H1 (cell line): ENCODE measurements around the gene ZNF525.

Experiments used
- CEBPB ChIP-seq: IDR thresholded peaks from 2 replicates; pipeline ENCODE4 v1.6.1; 2012; ENCODE audit warnings: low read depth, low read length
- EGR1 ChIP-seq: IDR thresholded peaks from 2 replicates; pipeline ENCODE4 v1.6.1; 2011; ENCODE audit warnings: low read depth, low read length, borderline replicate concordance
- GABPA ChIP-seq: IDR thresholded peaks from 2 replicates; pipeline ENCODE4 v1.6.1; 2011; ENCODE audit warnings: mild to moderate bottlenecking, low read length, moderate library complexity, borderline replicate concordance; ENCODE audit not compliant: insufficient read depth
- JUN ChIP-seq: IDR thresholded peaks from 2 replicates; pipeline ENCODE4 v1.6.1; 2011; ENCODE audit warnings: low read depth, mild to moderate bottlenecking, improper control_type of control experiment, low read length
- POLR2A ChIP-seq, 2 experiments: IDR thresholded peaks; 1 replicate in 1 of 2; 2 replicates in 1 of 2; pipeline ENCODE4 v1.6.1; 2011; ENCODE audit warnings: low read depth in 2 of 2, low read length in 2 of 2, mild to moderate bottlenecking in 2 of 2; ENCODE audit errors: control extremely low read depth in 1 of 2
- POLR2AphosphoS5 ChIP-seq: IDR thresholded peaks from 2 replicates; pipeline ENCODE4 v1.6.1; 2011; ENCODE audit warnings: low read depth, low read length
- RAD21 ChIP-seq, 2 experiments: IDR thresholded peaks in 1 of 2; conservative IDR thresholded peaks in 1 of 2; 2 replicates each; pipeline ENCODE4 v1.6.1; 2011; ENCODE audit warnings: low read depth in 2 of 2, low read length in 2 of 2, improper control_type of control experiment in 1 of 2, inconsistent platforms in 1 of 2, mild to moderate bottlenecking in 1 of 2, moderate library complexity in 1 of 2
- SUZ12 ChIP-seq: fragments of 200-600 bp; sonication (generic); IDR thresholded peaks from 2 replicates; pipeline ENCODE4 v1.6.1; 2012; ENCODE audit warnings: mild to moderate bottlenecking, inconsistent platforms, low read length, moderate library complexity, mixed read lengths
- TAF1 ChIP-seq: IDR thresholded peaks from 2 replicates; pipeline ENCODE4 v1.6.1; 2011; ENCODE audit warnings: mild to moderate bottlenecking, low read depth, low read length
- YY1 ChIP-seq: IDR thresholded peaks from 2 replicates; pipeline ENCODE4 v1.6.1; 2011; ENCODE audit warnings: low read depth, mild to moderate bottlenecking, low read length
- TF ChIP-seq, protein P1 (sequence below), 3 experiments: IDR thresholded peaks; 1 replicate in 2 of 3; 2 replicates in 1 of 3; pipeline versions ENCODE4 v1.5.1 to v1.6.1; 2011; ENCODE audit warnings: low read length in 3 of 3, mild to moderate bottlenecking in 3 of 3, inconsistent platforms in 2 of 3, low read depth in 1 of 3, moderate library complexity in 1 of 3; ENCODE audit not compliant: insufficient read depth in 1 of 3; ENCODE audit errors: control extremely low read depth in 1 of 3

DNA sequence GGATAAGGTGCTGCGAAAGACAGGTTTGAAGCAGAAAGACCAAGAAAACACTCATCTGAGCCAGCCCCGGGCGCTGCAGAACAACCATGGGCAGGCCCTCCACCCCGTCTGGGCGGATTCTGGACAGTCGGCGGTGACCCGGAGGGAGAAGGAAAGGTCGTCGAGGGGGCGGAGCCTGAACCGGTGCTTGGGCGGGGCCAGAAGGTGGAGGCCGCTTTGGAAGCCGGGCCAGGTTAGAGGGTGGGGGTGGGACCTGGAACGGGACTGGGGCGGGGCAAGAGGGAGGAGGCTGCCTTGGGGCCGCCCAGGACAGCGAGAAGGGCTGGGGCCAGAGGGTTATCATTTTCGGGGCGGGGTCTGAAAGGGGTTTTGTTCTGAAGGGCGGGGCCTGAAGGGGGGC, 24.5 kb downstream of the ZNF525 start:
- TF ChIP-seq EGR1 = no peak
- no peak for TF ChIP-seq CEBPB
- no peak for TF ChIP-seq POLR2AphosphoS5
- TF ChIP-seq, protein P1, sequence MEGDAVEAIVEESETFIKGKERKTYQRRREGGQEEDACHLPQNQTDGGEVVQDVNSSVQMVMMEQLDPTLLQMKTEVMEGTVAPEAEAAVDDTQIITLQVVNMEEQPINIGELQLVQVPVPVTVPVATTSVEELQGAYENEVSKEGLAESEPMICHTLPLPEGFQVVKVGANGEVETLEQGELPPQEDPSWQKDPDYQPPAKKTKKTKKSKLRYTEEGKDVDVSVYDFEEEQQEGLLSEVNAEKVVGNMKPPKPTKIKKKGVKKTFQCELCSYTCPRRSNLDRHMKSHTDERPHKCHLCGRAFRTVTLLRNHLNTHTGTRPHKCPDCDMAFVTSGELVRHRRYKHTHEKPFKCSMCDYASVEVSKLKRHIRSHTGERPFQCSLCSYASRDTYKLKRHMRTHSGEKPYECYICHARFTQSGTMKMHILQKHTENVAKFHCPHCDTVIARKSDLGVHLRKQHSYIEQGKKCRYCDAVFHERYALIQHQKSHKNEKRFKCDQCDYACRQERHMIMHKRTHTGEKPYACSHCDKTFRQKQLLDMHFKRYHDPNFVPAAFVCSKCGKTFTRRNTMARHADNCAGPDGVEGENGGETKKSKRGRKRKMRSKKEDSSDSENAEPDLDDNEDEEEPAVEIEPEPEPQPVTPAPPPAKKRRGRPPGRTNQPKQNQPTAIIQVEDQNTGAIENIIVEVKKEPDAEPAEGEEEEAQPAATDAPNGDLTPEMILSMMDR (IDR thresholded peaks at IDR 0.05; ENCODE audit: control extremely low read depth in 1 of 3, insufficient read depth in 1 of 3, low read depth in 1 of 3, low read length in 3 of 3) = no peak
- TF ChIP-seq POLR2A (IDR thresholded peaks at IDR 0.05; ENCODE audit: control extremely low read depth in 1 of 2, low read depth in 2 of 2, low read length in 2 of 2) = no peak
- no peak for TF ChIP-seq JUN
- no peak for TF ChIP-seq SUZ12
- TF ChIP-seq YY1 = no peak
- no peak for TF ChIP-seq GABPA
- TF ChIP-seq TAF1 = no peak
- TF ChIP-seq RAD21 (IDR thresholded peaks at IDR 0.05 in 1 of 2, conservative IDR thresholded peaks at IDR 0.05 in 1 of 2; ENCODE audit: low read depth in 2 of 2, low read length in 2 of 2) = no peak
